NCI-H2029 (cell line): ENCODE data around the gene AGTPBP1.
"Not testable (repeated sequence)": the region's sequence is repeated elsewhere in the genome, so short reads cannot be mapped to it uniquely, and the experiment has no call there.

Source experiments
- DNase-seq: peaks from one replicate; lab custom pipeline; 2025; lab: John Stamatoyannopoulos, UW

The AGTPBP1 gene, protein sequence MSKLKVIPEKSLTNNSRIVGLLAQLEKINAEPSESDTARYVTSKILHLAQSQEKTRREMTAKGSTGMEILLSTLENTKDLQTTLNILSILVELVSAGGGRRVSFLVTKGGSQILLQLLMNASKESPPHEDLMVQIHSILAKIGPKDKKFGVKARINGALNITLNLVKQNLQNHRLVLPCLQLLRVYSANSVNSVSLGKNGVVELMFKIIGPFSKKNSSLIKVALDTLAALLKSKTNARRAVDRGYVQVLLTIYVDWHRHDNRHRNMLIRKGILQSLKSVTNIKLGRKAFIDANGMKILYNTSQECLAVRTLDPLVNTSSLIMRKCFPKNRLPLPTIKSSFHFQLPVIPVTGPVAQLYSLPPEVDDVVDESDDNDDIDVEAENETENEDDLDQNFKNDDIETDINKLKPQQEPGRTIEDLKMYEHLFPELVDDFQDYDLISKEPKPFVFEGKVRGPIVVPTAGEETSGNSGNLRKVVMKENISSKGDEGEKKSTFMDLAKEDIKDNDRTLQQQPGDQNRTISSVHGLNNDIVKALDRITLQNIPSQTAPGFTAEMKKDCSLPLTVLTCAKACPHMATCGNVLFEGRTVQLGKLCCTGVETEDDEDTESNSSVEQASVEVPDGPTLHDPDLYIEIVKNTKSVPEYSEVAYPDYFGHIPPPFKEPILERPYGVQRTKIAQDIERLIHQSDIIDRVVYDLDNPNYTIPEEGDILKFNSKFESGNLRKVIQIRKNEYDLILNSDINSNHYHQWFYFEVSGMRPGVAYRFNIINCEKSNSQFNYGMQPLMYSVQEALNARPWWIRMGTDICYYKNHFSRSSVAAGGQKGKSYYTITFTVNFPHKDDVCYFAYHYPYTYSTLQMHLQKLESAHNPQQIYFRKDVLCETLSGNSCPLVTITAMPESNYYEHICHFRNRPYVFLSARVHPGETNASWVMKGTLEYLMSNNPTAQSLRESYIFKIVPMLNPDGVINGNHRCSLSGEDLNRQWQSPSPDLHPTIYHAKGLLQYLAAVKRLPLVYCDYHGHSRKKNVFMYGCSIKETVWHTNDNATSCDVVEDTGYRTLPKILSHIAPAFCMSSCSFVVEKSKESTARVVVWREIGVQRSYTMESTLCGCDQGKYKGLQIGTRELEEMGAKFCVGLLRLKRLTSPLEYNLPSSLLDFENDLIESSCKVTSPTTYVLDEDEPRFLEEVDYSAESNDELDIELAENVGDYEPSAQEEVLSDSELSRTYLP

GRCh38 chr9:85741875-85742596, at the start of gene AGTPBP1:
Gene AGTPBP1 (minus strand): TSS chr9:85741954. CDS start chr9:85712533, 29,421 bp downstream.
- peak; percentile 89 for DNase-seq

GRCh38 chr9:85786116-85786515, 44.4 kb upstream of the AGTPBP1 start:
- DNase-seq = not testable (repeated sequence)

DNA sequence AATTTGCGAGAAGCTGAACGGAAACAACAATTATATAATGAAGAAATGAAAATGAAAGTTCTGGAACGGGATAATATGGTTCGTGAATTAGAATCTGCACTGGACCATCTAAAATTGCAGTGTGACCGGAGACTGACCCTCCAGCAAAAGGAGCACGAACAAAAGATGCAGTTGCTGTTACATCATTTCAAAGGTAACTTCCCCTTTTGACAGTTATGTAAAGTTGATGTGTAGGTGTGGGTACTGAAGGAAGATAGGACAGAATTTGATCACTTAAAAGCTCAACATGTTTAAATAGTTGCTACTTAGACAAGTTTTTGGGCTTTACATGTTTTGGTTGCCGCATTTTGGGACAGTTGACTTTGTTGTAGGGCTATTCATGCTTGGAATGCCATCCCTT, 32.1 kb upstream of the AGTPBP1 start:
- not testable (repeated sequence) for DNase-seq

DNA sequence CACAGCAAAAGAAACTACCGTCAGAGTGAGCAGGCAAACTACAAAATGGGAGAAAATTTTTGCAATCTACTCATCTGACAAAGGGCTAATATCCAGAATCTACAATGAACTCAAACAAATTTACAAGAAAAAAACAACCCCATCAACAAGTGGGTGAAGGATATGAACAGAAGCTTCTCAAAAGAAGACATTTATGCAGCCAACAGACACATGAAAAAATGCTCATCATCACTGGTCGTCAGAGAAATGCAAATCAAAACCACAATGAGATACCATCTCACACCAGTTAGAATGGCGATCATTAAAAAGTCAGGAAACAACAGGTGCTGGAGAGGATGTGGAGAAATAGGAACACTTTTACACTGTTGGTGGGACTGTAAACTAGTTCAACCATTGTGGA, 20.0 kb upstream of the AGTPBP1 start:
- DNase-seq = not testable (repeated sequence)

DNA sequence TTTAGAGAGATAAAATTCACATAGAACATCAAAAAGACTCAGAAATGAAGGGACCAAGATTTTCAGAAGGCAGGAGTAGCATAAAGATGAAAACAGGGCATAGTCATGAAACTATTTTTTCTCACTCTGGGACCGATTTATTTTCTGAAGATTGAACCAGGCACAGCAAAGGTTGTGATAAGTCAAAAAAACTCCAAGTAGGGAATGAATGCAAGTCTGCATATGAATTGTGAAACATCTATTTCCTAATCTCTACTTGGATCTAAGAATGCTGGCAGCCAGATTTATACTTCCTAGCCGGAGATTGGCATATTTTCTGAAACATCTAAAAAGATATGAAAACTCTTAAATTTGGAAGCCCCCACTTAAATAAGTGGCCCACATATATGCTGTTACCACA, 16.0 kb upstream of the AGTPBP1 start:
- DNase-seq = not testable (repeated sequence)

- not testable (repeated sequence) for DNase-seq
These were observed 14.5 kb upstream of the AGTPBP1 start for GRCh38 chr9:85756216-85756615.

GRCh38 chr9:85746309-85746708, 4.6 kb upstream of the AGTPBP1 start:
- DNase-seq = no peak

DNA sequence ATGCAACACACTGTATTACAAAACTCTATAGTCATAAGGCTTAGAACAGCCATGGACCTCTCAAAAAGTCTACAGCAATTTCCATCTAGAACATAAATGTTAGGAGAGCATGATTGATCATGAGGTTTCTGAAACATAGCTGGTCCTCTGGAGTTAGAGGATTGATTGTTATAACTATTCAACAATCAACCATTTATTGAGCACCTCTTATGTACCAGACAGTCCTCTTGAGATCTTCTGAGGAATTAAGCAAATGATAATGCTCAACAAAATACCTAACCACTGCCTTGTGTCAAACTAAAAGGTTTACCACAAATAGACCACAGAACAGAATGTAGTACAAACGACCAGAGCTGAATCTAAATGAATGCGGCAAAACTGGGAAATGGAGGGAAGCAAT, 3.4 kb upstream of the AGTPBP1 start:
- DNase-seq = no peak

DNA sequence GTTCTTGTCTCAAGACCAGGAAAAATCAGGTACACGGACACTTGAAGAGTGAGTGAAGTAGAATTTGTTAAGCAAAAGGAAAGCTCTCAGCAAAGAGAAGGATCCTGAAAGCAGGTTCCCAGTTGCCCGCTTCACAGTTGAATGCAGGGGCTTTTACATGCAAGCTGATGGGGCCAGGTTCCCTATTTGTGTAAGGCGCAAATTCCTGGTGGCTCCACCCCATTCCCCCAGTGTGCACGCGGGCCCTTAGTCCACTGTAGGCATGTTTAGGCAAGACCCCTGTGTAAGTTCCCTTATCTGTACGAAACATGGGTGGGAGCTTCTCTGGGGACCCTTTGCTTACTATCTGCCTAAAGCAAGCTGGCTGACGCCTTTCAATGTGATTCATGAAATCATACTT, 2.7 kb upstream of the AGTPBP1 start:
- no peak for DNase-seq

- no peak for DNase-seq
These were observed 1.7 kb upstream of the AGTPBP1 start for GRCh38 chr9:85743275-85744128.

GRCh38 chr9:85742597-85742936, 813 bp upstream of the AGTPBP1 start:
- DNase-seq = no peak

DNA sequence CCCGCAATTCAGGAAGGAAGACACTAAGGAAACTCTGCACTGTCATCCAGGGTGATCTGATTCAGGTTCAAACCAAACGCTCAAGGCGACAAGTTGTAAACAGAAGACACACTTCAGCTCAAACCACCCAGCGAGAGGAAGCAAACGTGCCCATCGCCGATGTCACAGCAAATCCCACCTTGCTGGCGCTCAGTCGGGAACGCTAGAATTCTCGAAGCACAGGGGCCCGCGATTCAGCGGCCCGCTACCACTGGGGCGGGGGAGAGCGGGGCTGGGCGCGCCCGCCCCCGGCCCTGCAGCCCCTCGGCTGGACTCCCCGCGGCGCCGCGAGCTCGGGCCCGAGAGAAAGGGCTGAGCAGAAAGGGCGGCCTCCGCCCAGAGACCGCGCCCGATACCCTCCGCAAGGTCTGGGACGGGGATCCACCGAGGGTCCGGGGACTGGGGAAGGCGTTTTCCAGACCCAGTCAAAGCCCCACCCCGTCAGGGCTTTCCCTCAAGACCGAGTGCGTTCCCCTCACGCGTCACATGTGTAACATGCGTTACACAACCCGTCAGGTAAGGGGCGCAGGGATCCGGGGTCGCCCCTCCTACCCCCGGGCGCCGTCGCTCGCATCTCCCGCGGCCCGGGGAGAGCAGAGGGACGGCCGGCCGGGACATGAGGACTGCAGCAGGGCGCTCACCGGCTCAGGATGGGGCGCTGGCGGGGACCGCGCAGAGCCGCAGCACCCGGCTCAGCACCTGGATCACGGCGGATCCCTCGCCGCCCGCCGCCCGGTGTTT, 469 bp downstream of the AGTPBP1 start:
- peak; percentile 44 for DNase-seq

DNA sequence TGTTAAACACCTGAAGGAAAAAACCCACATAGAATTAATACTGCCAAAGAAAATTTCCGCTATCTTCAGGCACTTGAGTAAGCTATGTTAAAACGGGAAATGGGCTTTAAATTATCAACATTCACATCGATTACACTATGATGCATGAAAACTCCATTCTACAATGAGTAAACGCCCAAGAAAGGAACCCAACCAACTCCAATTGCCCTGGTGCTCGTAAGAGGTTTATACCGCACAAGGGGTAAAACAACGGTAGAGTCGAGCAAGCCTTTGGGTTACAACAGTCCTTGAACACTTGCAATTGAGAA, 1.0 kb downstream of the AGTPBP1 start:
- no peak for DNase-seq

- no peak for DNase-seq
These were observed 3.2 kb downstream of the AGTPBP1 start for GRCh38 chr9:85738509-85738908.

GRCh38 chr9:85737671-85738070, 4.1 kb downstream of the AGTPBP1 start:
- no peak for DNase-seq

DNA sequence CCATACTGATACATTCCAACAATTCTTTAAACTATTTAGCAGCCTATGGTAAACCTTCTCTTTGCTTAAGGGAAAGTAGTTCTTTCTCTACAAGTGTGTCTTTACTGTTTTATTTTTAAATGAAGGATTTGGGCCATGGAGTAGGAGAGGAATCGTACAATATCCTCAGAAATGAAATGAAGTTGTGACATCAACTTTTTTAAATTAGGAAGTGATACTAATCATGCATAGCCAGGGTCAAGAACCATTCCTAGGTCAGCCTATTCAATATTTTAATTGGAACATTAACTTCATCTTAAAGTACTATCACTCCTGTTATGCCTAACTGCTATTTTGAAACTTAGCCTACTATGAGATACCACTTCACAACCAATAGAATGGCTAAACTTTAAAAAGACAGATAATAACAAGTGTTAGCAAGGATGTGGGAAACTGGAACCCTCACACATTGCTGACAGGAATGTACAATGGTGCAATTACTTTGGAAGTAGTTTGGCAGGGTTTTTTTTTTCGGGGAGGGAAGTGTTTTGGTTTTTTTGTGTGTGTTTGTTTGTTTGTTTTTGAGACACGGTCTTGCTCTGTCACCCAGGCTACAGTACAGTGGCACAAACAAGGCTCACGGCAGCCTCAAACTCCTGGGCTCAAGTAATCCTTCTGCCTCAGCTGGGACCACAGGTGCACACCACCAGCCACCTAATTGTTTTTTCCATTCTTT, 10.7 kb downstream of the AGTPBP1 start:
- no peak for DNase-seq

- DNase-seq = no peak
These were observed 11.9 kb downstream of the AGTPBP1 start for GRCh38 chr9:85729882-85730281.

DNA sequence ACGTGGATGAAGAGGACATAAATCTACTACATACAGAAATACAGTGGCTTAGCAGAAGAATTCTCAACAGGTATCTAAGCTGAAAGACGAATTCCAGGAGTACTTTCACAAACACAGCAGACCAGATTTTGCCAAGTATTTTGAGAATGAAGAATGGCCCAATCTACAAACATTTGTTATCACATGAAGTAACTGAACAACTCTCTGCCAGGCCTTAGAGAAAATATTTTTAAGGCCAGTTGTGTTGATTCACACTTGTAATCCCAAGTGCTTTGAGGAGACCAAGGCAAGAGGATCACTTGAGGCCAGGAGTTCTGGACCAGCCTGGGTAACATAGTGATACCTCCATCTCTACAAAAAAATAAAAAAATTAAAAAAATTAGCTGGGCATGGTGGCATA, 14.3 kb downstream of the AGTPBP1 start:
- DNase-seq = no peak

DNA sequence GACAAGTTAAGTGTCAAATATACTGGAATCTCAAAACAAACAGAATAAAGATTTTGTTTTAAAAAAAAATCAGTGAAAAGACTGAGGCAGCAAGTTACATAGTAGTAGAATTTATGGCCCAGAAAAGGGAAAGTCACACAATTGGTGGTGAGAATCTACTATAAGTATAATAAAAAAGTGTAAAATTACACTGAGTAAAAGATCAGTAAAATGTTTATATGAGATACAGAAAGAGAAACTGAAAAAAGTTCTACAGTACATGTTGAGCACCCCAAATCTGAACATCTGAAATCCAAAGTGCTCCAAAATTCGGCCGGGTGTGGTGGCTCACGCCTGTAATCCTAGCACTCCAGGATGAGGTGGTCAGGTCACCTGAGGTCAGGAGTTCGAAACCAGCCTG, 15.0 kb downstream of the AGTPBP1 start:
- no peak for DNase-seq

DNA sequence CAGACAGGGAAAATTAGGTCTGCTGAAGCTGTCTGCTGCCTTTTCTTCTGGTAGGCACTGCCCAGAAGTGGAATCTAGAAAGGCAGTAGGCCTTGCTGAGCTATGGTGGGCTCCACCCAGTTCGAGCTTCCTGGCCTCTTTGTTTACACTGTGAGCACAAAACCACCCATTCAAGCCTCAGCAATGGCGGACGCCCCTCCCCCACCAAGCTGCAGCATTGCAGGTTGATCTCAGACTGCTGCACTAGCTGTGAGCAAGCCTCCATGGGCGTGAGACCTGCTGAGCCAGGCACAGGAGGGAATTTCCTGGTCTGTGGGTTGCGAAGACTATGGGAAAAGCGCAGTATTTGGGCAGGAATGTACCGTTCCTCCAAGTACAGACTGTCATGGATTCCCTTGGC, 18.5 kb downstream of the AGTPBP1 start:
- no peak for DNase-seq
